Middle frontal gyrus (tissue), 1 donor: Measurements from ENCODE around the gene U2AF1L4.
A peak's percentile ranks its signal among the peaks of the same experiment; 100 is the strongest.

Experiments used
- DNase-seq: peaks from one replicate; pipeline ENCODE4 v3.0.0-alpha.2; 2015; ENCODE audit warnings: low spot score; ENCODE audit errors: extremely low spot score

U2AF1L4 gene

DNA sequence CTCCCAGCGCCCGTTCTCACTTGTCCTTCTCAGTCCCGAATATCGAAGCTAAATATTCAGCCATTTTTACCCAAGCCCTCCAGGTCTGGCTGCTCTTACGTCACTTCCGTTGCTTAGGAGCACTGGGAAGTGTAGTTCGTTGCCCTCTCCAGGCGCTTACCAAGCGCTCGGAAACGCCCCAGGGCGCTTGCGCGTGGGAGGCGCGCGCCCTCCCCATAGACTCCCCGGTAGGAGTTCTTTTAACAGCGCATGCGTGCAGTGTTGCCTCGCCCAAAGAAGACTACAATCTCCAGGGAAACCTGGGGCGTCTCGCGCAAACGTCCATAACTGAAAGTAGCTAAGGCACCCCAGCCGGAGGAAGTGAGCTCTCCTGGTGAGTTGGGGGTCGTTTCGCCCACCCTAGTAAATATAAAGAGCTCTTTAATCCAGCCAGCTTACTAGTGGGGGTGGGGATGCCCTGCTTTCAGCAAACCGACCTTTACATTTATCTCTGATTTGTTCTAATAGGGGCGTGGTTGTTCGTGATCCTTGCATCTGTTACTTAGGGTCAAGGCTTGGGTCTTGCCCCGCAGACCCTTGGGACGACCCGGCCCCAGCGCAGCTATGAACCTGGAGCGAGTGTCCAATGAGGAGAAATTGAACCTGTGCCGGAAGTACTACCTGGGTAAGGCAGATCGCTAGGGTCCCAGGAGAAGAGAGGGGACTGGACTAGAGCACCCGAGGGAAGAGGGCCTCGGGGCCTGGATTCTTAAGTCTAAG lies at the start of gene U2AF1L4, which contains the start of gene PSENEN:
U2AF1L4 (minus strand) TSS at position 91 of the 759 bp plus-strand sequence; CDS start at position 64, 27 bp downstream.
PSENEN (plus strand) TSS at position 324 of the 759 bp plus-strand sequence; CDS start at position 604, 280 bp downstream.
- peak; percentile 99 for DNase-seq

GRCh38 chr19:35793381-35794165 lies 48.4 kb upstream of the U2AF1L4 start:
- DNase-seq, result no peak

GRCh38 chr19:35792888-35793287 lies 47.7 kb upstream of the U2AF1L4 start:
- no peak for DNase-seq

GRCh38 chr19:35792312-35792711 lies 47.1 kb upstream of the U2AF1L4 start:
- DNase-seq, result no peak

- no peak for DNase-seq
Measured at GRCh38 chr19:35791814-35792279, 46.6 kb upstream of the U2AF1L4 start.

GRCh38 chr19:35790981-35791813 lies 46.0 kb upstream of the U2AF1L4 start:
- no peak for DNase-seq

DNA sequence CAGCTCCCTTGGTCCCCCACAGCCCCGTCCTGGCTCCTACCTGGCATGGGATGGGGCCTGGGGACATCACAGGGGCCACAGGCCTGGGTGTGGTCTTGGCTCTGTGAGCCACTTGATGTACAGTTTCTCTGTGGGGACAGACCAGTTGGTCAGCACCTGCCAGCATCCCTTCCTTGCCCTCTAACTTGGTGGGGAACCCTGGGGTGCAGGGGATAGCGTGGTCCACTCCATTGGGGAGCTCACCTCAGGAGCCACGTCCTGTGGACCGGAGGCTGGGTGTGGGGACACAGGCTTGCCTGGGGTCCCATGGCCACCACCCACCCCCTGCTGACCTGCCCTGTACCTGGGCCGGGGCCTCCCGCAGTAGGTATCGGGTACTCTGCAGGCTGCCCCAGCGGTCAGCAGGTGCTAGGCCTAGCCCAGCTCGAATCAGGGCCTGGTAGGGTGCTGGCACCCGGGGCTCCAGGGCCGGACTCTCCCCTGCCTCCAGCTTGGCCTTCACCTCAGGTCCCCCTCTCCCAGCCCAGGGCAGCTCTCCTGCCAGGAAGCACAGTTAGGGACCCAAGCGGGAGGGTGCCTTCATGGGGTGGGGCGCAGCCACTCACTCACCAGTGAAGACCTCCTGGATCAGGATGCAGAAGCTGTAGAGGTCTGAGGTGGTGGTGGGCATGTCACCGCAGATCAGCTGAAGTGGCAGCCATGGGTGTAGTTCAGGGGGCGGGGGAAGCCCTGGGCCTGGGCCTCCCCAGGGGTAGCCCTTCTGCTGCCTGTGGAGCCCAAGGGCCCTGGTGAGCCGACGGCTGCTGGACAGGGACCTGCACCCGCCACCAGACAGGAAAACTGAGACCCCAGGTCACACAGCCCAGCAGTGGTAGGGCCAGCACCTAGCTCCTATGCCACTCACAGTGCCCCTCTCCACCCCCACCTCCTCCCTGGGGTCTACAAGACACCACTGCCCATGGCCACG lies 45.0 kb upstream of the U2AF1L4 start:
- no peak for DNase-seq

DNA sequence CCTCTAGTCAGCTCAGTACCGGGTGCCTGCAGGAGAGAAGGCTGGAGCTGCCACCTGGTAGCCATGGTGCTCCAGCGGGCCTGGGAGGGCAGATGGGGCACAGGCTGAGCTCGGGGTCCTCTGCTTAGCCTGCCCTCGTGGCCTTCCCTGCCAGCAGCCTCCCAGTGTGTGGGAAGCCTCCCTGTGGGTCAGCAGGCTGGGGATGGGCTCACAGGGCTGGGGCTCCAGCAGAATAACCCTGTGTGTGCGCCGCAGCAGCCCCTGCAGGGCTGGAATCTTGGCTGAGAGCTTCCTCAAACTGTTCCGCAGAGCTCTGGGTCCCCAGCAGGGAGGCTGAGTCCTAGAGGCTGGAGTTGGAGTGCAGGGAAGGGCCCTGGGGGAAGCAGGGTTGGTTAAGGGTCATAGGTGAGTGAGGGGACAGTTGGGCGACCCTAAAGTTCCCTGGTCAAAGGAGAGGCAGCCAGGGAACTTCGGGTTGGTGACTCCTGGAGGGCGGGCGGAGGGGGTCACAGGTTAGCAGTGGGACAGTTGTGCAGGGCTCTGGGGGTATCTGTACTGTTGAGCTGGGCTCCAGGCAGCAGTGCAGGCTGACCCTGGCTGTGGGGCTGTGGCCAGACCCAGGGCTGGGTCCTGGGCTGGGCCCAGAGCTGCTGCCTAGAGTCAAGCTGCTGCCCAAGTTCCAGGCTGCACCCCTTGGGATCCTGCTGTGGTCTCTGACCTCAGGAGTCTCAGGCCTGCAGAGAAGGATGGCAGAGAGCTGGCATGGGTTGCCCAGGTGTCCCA lies 44.2 kb upstream of the U2AF1L4 start:
- no peak for DNase-seq

- no peak for DNase-seq
Measured at GRCh38 chr19:35788205-35788960, 43.2 kb upstream of the U2AF1L4 start.

DNA sequence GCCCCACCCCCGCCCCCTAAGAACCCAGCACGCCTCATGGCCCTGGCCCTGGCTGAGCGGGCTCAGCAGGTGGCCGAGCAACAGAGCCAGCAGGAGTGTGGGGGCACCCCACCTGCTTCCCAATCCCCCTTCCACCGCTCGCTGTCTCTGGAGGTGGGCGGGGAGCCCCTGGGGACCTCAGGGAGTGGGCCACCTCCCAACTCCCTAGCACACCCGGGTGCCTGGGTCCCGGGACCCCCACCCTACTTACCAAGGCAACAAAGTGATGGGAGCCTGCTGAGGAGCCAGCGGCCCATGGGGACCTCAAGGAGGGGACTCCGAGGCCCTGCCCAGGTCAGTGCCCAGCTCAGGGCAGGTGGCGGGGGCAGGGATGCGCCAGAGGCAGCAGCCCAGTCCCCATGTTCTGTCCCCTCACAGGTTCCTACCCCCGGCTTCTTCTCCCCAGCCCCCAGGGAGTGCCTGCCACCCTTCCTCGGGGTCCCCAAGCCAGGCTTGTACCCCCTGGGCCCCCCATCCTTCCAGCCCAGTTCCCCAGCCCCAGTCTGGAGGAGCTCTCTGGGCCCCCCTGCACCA lies 42.1 kb upstream of the U2AF1L4 start:
- no peak for DNase-seq

- DNase-seq, result no peak
Measured at GRCh38 chr19:35786299-35787160, 41.3 kb upstream of the U2AF1L4 start.

- no peak for DNase-seq
Measured at GRCh38 chr19:35785339-35785627, 40.1 kb upstream of the U2AF1L4 start.

GRCh38 chr19:35784503-35785338 lies 39.5 kb upstream of the U2AF1L4 start:
- no peak for DNase-seq

GRCh38 chr19:35783469-35784434 lies 38.5 kb upstream of the U2AF1L4 start:
- DNase-seq, result no peak

DNA sequence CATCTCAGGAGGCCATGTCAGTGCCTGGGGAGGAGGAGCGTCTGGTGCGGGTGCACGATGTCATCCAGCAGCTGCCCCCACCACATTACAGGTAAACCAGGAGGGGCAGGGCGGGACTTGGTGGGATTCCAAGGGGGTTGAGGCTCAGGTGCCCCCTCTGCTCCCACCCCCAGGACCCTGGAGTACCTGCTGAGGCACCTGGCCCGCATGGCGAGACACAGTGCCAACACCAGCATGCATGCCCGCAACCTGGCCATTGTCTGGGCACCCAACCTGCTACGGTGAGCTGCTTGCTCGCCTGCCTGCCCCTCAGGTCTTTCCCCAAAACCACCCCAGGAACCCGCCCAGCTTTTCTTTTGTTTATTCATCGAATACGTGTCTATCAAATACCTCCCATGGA lies 37.4 kb upstream of the U2AF1L4 start:
- DNase-seq, result no peak

DNA sequence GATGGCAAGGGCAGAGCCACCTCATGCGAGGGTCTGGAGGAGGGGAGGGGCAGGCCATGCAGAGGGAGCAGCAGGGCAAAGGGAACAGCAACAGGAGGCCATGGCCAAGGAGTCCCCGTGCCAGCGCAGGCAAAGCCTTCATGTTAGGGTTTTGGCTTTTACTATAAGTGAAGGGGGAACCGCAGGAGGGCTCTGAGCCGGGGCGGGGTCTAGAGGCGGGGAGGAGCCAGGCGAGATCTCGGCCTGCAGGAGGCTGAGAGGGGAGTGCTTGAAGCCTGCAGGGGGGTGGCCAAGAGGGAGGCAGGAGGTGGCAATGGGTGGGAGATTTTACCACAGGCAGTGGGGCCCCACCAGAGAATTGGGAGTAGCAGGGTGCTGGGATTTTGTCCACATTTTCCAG lies 36.4 kb upstream of the U2AF1L4 start:
- no peak for DNase-seq
